GM19023 (cell line): ENCODE measurements around the gene RECK.
"Not testable (repeated sequence)": the region's sequence is repeated elsewhere in the genome, so short reads cannot be mapped to it uniquely, and the experiment has no call there.

Experiments
- ATAC-seq: cut with Tn5 transposase; IDR thresholded peaks from one replicate; pipeline ENCODE4 v1.9.1; 2021; ENCODE audit warnings: mild to moderate bottlenecking, moderate library complexity; ENCODE audit not compliant: unreplicated experiment

The RECK gene

GRCh38 chr9:36110434-36110833, 73.7 kb downstream of the RECK start:
- ATAC-seq, result no peak

GRCh38 chr9:36112516-36112915, 75.8 kb downstream of the RECK start:
- no peak for ATAC-seq

GRCh38 chr9:36113999-36114398, 77.3 kb downstream of the RECK start:
- no peak for ATAC-seq

GRCh38 chr9:36116593-36116992, 79.9 kb downstream of the RECK start:
- ATAC-seq, result no peak

GRCh38 chr9:36118201-36118600, 81.5 kb downstream of the RECK start:
- ATAC-seq, result no peak

- no peak for ATAC-seq
Measured at GRCh38 chr9:36118706-36119105, 82.0 kb downstream of the RECK start.

- no peak for ATAC-seq
Measured at GRCh38 chr9:36119476-36119875, 82.8 kb downstream of the RECK start.

- no peak for ATAC-seq
Measured at GRCh38 chr9:36120705-36121104, 84.0 kb downstream of the RECK start.

- no peak for ATAC-seq
Measured at GRCh38 chr9:36121971-36122370, 85.3 kb downstream of the RECK start.

GRCh38 chr9:36123515-36123914, 86.8 kb downstream of the RECK start:
- no peak for ATAC-seq

GRCh38 chr9:36125062-36125855, 88.5 kb downstream of the RECK start:
- no peak for ATAC-seq

GRCh38 chr9:36126016-36126730, 89.5 kb downstream of the RECK start:
- ATAC-seq, result no peak

GRCh38 chr9:36127652-36128244, 91.0 kb downstream of the RECK start:
- no peak for ATAC-seq

- ATAC-seq, result no peak
Measured at GRCh38 chr9:36128349-36128748, 91.6 kb downstream of the RECK start.

- no peak for ATAC-seq
Measured at GRCh38 chr9:36129139-36129538, 92.4 kb downstream of the RECK start.

- not testable (repeated sequence) for ATAC-seq
Measured at GRCh38 chr9:36131666-36132065, 95.0 kb downstream of the RECK start.

- ATAC-seq, result no peak
Measured at GRCh38 chr9:36132086-36132485, 95.4 kb downstream of the RECK start.

GRCh38 chr9:36134761-36135505, 98.2 kb downstream of the RECK start:
- ATAC-seq, result no peak

GRCh38 chr9:36135741-36136271, 99.1 kb downstream of the RECK start:
- ATAC-seq, result no peak

GRCh38 chr9:36136272-36136893, 99.7 kb downstream of the RECK start, which contains the start of gene GLIPR2:
Gene GLIPR2, plus strand, starts transcription at chr9:36136733. Its CDS starts 46 bp downstream, at chr9:36136779.
- ATAC-seq, result peak; percentile 98
